Liver (tissue), 9 donors: ENCODE data around the gene KDM4C. TPM values are rescaled to one million over a fixed set of nuclear protein-coding genes. Genes with fewer than 3 reads are reported as not detected.

Source experiments
- DNase-seq: peaks from one replicate; pipeline ENCODE4 v3.0.0-alpha.2; 2017; ENCODE audit warnings: low spot score
- H3K27ac ChIP-seq, 2 donors: one replicate each; pipeline ENCODE4 v1.7.0; 2013; ENCODE audit warnings: inconsistent platforms in 2 of 2, low read length in 2 of 2, control low read depth in 1 of 2, low read depth in 1 of 2, mild to moderate bottlenecking in 1 of 2
- H3K27me3 ChIP-seq, 4 donors: one replicate each; pipeline versions ENCODE4 v1.6.1 to v1.7.0; 2013; ENCODE audit warnings: low read length in 3 of 4, inconsistent platforms in 1 of 4, mild to moderate bottlenecking in 1 of 4, moderate library complexity in 1 of 4; ENCODE audit not compliant: control insufficient read depth in 4 of 4, insufficient read depth in 4 of 4
- H3K36me3 ChIP-seq, 4 donors: one replicate each; pipeline versions ENCODE4 v1.6.1 to v1.7.0; 2013; ENCODE audit warnings: low read length in 3 of 4, mild to moderate bottlenecking in 3 of 4, low read depth in 1 of 4, moderate library complexity in 1 of 4; ENCODE audit not compliant: control insufficient read depth in 4 of 4, insufficient read depth in 3 of 4
- H3K4me1 ChIP-seq, 4 donors: one replicate each; pipeline versions ENCODE4 v1.6.1 to v1.7.0; 2013; ENCODE audit warnings: low read length in 3 of 4, mild to moderate bottlenecking in 3 of 4, moderate library complexity in 1 of 4; ENCODE audit not compliant: control insufficient read depth in 4 of 4, insufficient read depth in 4 of 4
- H3K4me3 ChIP-seq, 3 donors: one replicate each; pipeline versions ENCODE4 v1.6.1 to v1.7.0; 2013; ENCODE audit warnings: low read length in 3 of 3, control low read depth in 1 of 3, low read depth in 1 of 3, mild to moderate bottlenecking in 1 of 3
- H3K9ac ChIP-seq, 2 donors: one replicate each; pipeline ENCODE4 v1.7.0; 2013; ENCODE audit warnings: low read length in 2 of 2, mild to moderate bottlenecking in 2 of 2, moderate library complexity in 2 of 2, control low read depth in 1 of 2, low read depth in 1 of 2
- H3K9me3 ChIP-seq, 4 donors: one replicate each; pipeline versions ENCODE4 v1.6.1 to v1.7.0; 2013; ENCODE audit warnings: low read length in 3 of 4; ENCODE audit not compliant: control insufficient read depth in 4 of 4
- EGR1 ChIP-seq, 2 donors: IDR thresholded peaks; 2 replicates each; pipeline ENCODE4 v1.6.1; 2016 to 2018; ENCODE audit warnings: antibody characterized with exemption in 2 of 2, low read depth in 2 of 2
- FOXA1 ChIP-seq: IDR thresholded peaks from 2 replicates; pipeline ENCODE4 v1.6.1; 2016; ENCODE audit warnings: antibody characterized with exemption
- FOXA2 ChIP-seq: IDR thresholded peaks from 2 replicates; pipeline ENCODE4 v1.6.1; 2016; ENCODE audit warnings: antibody characterized with exemption
- GABPA ChIP-seq, 2 donors: IDR thresholded peaks in 1 of 2; conservative IDR thresholded peaks in 1 of 2; 2 replicates each; pipeline ENCODE4 v1.6.1; 2016; ENCODE audit warnings: antibody characterized with exemption in 2 of 2, mild to moderate bottlenecking in 1 of 2, moderate library complexity in 1 of 2
- HNF4A ChIP-seq, 2 donors: conservative IDR thresholded peaks; 2 replicates each; pipeline ENCODE4 v1.6.1; 2016; ENCODE audit warnings: antibody characterized with exemption in 2 of 2, mild to moderate bottlenecking in 2 of 2
- HNF4G ChIP-seq: IDR thresholded peaks from 2 replicates; pipeline ENCODE4 v1.6.1; 2016; ENCODE audit warnings: antibody characterized with exemption
- JUND ChIP-seq, 2 donors: IDR thresholded peaks; 2 replicates each; pipeline ENCODE4 v1.6.1; 2016; ENCODE audit warnings: antibody characterized with exemption in 2 of 2
- NR2F2 ChIP-seq: IDR thresholded peaks from 2 replicates; pipeline ENCODE4 v1.6.1; 2016; ENCODE audit warnings: antibody characterized with exemption
- RAD21 ChIP-seq, 2 donors: IDR thresholded peaks; 2 replicates each; pipeline ENCODE4 v1.6.1; 2016; ENCODE audit warnings: antibody characterized with exemption in 2 of 2, mild to moderate bottlenecking in 2 of 2
- SP1 ChIP-seq: IDR thresholded peaks from 2 replicates; pipeline ENCODE4 v1.6.1; 2018; ENCODE audit warnings: antibody characterized with exemption, mild to moderate bottlenecking
- TAF1 ChIP-seq: conservative IDR thresholded peaks from 2 replicates; pipeline ENCODE4 v1.6.1; 2016; ENCODE audit warnings: antibody characterized with exemption, mild to moderate bottlenecking
- YY1 ChIP-seq: IDR thresholded peaks from 2 replicates; pipeline ENCODE4 v1.6.1; 2016; ENCODE audit warnings: antibody characterized with exemption, mild to moderate bottlenecking
- WGBS: extraction: QIAGEN DNeasy Blood & Tissue Kit; methylation state at CpG from one replicate; pipeline ENCODE4 v1.1.7; 2013; 5-methylcytosine and 5-hydroxymethylcytosine counted together
- polyA plus RNA-seq, 2 donors: library from polyadenylated mRNA; stranded (reverse) in 1 of 2; unstranded in 1 of 2; fragments of 200-250 nt in 1 of 2; fragments of >200 nt in 1 of 2; fragmentation: Nextera tagmentation in 1 of 2; extraction: Ambion mirVana in 1 of 2; gene quantifications; one replicate each; pipeline versions ENCODE4 v1.2.1 to v1.2.3, GENCODE V29; 2013 to 2015
- total RNA-seq, 2 donors: library from RNA; depleted of rRNA; stranded (reverse); fragments of >200 nt; gene quantifications; one replicate each; pipeline ENCODE4 v1.2.3, GENCODE V29; 2014
- TF ChIP-seq, protein P1 (sequence below): IDR thresholded peaks from 2 replicates; pipeline ENCODE4 v1.6.1; 2016; ENCODE audit warnings: antibody characterized with exemption
- TF ChIP-seq, protein P2 (sequence below): IDR thresholded peaks from 2 replicates; pipeline ENCODE4 v1.6.1; 2016; ENCODE audit warnings: antibody characterized with exemption, mild to moderate bottlenecking
- TF ChIP-seq, protein P3 (sequence below): IDR thresholded peaks from 2 replicates; pipeline ENCODE4 v1.6.1; 2016; ENCODE audit warnings: antibody characterized with exemption
- TF ChIP-seq, protein P4 (sequence below): fragments of 150-350 bp; IDR thresholded peaks from 2 replicates; pipeline ENCODE4 v1.5.1; 2017; ENCODE audit warnings: improper control_type of control experiment, low read depth, low read length; ENCODE audit not compliant: missing input control
- TF ChIP-seq, protein P5 (sequence below): IDR thresholded peaks from 2 replicates; pipeline ENCODE4 v1.6.1; 2016; ENCODE audit warnings: antibody characterized with exemption
- donor health status: healthy.
- donor health status: healthy.
- donor health status: healthy.
- donor health status: healthy.
- donor health status: healthy.

Gene KDM4C
- total and polyA plus RNA-seq, 4 donors = 4.3 to 40.2 (median 24.0) TPM

DNA sequence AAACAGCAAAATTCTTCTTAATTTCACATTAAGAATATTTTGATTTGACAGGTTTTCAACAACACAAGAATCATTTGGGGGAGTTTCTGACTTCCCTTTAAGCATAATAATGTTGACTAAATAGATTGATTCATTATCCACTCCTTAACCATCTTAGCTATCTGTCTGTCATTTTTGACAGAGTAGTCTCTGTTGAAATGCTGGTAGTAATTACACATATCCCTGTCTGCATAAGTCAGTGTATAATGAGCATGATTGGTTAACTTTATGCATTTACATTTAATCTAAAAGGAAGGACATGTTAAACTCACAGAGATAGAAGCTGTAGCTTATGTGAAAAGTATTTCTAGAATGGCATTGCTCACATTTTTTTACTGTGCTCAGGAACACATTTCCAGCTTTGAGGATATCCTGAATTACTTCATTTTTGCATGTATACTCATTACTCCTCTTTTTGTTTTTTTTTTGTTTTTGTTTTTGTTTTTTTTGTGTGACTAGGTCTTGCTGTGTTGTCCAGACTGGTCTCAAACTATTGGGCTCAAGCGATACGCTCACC is 385.9 kb downstream of the KDM4C start (continued):
- TF ChIP-seq, protein P1, sequence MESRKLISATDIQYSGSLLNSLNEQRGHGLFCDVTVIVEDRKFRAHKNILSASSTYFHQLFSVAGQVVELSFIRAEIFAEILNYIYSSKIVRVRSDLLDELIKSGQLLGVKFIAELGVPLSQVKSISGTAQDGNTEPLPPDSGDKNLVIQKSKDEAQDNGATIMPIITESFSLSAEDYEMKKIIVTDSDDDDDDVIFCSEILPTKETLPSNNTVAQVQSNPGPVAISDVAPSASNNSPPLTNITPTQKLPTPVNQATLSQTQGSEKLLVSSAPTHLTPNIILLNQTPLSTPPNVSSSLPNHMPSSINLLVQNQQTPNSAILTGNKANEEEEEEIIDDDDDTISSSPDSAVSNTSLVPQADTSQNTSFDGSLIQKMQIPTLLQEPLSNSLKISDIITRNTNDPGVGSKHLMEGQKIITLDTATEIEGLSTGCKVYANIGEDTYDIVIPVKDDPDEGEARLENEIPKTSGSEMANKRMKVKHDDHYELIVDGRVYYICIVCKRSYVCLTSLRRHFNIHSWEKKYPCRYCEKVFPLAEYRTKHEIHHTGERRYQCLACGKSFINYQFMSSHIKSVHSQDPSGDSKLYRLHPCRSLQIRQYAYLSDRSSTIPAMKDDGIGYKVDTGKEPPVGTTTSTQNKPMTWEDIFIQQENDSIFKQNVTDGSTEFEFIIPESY = no peak
- TF ChIP-seq JUND (IDR thresholded peaks at IDR 0.05) = no peak
- no peak for TF ChIP-seq HNF4G

DNA sequence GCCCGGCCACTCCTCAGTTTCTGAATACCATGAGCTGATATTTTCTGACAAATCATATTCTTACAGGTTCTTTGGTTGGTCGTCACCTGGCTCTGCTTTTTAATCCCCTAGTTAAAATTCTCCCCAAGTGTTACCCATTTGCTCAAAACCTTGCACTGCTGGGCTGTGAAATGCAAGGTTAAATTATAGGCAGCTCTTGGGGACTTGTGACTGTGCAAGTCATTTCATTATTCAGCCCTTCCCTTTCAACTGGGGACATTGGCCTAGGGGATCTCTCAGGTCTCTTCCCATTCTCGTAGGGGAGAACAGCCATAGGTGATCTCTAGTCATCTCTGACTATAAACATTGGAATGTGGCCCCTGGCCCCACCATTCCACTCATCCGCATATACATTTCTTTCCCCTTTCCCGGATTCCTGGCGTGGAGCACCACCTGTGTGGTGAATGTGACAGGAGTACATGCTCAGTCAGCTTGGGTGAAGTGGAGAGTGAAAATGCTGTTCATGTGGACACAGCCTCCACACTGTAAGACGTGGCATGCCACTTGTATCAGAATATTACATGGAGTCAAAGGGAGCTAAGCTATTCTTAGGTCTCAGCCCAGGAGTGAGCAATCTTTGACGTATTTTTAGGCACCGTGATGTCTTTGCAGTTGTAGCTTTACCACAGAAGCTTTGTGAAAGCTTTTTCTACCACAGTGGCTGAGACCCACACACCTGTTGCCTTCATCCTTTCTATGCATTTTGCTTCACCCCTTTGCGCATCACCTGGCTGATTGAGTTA is 386.7 kb downstream of the KDM4C start:
- Histone ChIP-seq H3K36me3 (peaks cover 0 to 9% (median 0%) of the 10 kb centered on the region in 4 donors), H3K9ac (no peak overlapping the region), H3K9me3 (no peaks in the 10 kb centered on the region), H3K4me1 (no peaks in the 10 kb centered on the region), H3K4me3 (no peak overlapping the region), H3K27me3 (no peaks in the 10 kb centered on the region), H3K27ac (no peak overlapping the region)
- no peak for DNase-seq
- 97% methylated on average over 10 of the region's 10 CpGs for WGBS
- TF ChIP-seq, protein P2, sequence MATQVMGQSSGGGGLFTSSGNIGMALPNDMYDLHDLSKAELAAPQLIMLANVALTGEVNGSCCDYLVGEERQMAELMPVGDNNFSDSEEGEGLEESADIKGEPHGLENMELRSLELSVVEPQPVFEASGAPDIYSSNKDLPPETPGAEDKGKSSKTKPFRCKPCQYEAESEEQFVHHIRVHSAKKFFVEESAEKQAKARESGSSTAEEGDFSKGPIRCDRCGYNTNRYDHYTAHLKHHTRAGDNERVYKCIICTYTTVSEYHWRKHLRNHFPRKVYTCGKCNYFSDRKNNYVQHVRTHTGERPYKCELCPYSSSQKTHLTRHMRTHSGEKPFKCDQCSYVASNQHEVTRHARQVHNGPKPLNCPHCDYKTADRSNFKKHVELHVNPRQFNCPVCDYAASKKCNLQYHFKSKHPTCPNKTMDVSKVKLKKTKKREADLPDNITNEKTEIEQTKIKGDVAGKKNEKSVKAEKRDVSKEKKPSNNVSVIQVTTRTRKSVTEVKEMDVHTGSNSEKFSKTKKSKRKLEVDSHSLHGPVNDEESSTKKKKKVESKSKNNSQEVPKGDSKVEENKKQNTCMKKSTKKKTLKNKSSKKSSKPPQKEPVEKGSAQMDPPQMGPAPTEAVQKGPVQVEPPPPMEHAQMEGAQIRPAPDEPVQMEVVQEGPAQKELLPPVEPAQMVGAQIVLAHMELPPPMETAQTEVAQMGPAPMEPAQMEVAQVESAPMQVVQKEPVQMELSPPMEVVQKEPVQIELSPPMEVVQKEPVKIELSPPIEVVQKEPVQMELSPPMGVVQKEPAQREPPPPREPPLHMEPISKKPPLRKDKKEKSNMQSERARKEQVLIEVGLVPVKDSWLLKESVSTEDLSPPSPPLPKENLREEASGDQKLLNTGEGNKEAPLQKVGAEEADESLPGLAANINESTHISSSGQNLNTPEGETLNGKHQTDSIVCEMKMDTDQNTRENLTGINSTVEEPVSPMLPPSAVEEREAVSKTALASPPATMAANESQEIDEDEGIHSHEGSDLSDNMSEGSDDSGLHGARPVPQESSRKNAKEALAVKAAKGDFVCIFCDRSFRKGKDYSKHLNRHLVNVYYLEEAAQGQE = no peak
- TF ChIP-seq EGR1 (IDR thresholded peaks at IDR 0.05; ENCODE audit: low read depth in 2 of 2) (no peak), SP1 (no peak), FOXA1 (no peak), HNF4G (no peak), RAD21 (IDR thresholded peaks at IDR 0.05) (no peak), NR2F2 (no peak), HNF4A (conservative IDR thresholded peaks at IDR 0.05) (no peak), FOXA2 (no peak), YY1 (no peak), GABPA (IDR thresholded peaks at IDR 0.05 in 1 of 2, conservative IDR thresholded peaks at IDR 0.05 in 1 of 2) (no peak), JUND (IDR thresholded peaks at IDR 0.05) (no peak), TAF1 (no peak)
- TF ChIP-seq, protein P3, sequence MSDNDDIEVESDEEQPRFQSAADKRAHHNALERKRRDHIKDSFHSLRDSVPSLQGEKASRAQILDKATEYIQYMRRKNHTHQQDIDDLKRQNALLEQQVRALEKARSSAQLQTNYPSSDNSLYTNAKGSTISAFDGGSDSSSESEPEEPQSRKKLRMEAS = no peak
- TF ChIP-seq, protein P4, sequence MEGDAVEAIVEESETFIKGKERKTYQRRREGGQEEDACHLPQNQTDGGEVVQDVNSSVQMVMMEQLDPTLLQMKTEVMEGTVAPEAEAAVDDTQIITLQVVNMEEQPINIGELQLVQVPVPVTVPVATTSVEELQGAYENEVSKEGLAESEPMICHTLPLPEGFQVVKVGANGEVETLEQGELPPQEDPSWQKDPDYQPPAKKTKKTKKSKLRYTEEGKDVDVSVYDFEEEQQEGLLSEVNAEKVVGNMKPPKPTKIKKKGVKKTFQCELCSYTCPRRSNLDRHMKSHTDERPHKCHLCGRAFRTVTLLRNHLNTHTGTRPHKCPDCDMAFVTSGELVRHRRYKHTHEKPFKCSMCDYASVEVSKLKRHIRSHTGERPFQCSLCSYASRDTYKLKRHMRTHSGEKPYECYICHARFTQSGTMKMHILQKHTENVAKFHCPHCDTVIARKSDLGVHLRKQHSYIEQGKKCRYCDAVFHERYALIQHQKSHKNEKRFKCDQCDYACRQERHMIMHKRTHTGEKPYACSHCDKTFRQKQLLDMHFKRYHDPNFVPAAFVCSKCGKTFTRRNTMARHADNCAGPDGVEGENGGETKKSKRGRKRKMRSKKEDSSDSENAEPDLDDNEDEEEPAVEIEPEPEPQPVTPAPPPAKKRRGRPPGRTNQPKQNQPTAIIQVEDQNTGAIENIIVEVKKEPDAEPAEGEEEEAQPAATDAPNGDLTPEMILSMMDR = no peak
- TF ChIP-seq, protein P5, sequence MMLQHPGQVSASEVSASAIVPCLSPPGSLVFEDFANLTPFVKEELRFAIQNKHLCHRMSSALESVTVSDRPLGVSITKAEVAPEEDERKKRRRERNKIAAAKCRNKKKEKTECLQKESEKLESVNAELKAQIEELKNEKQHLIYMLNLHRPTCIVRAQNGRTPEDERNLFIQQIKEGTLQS = no peak
- TF ChIP-seq, protein P1 = no peak
